Karpas-422 (cell line): ENCODE data around the gene TAAR6. TPM values are rescaled to one million over a fixed set of nuclear protein-coding genes. Genes with fewer than 3 reads are reported as not detected.
A peak's percentile ranks its signal among the peaks of the same experiment; 100 is the strongest.
"Not testable (repeated sequence)": the region's sequence is repeated elsewhere in the genome, so short reads cannot be mapped to it uniquely, and the experiment has no call there.

Source experiments
- DNase-seq: peaks from one replicate; pipeline ENCODE4 v3.0.0-alpha.2; 2015
- H2AFZ ChIP-seq: fragments of 200-600 bp; sonication (generic); 2 replicates; pipeline ENCODE4 v1.6.1; 2014; ENCODE audit warnings: antibody characterized with exemption, low read length, mixed read lengths
- H3K27ac ChIP-seq: fragments of 200-600 bp; sonication (generic); 2 replicates; pipeline ENCODE4 v1.5.1; 2014; ENCODE audit warnings: mild to moderate bottlenecking, low read length, moderate library complexity
- H3K27me3 ChIP-seq: fragments of 200-600 bp; sonication (generic); 2 replicates; pipeline ENCODE4 v1.6.1; 2014; ENCODE audit warnings: low read length, mixed read lengths
- H3K36me3 ChIP-seq: fragments of 200-600 bp; sonication (generic); 2 replicates; pipeline ENCODE4 v1.6.1; 2014; ENCODE audit warnings: low read length, mixed read lengths; ENCODE audit not compliant: insufficient read depth
- H3K4me1 ChIP-seq: fragments of 200-600 bp; sonication (generic); 2 replicates; pipeline ENCODE4 v1.6.1; 2014; ENCODE audit warnings: mild to moderate bottlenecking, low read length, mixed read lengths
- H3K4me2 ChIP-seq: fragments of 200-600 bp; sonication (generic); 2 replicates; pipeline ENCODE4 v1.6.1; 2014; ENCODE audit warnings: low read length, low read depth, mild to moderate bottlenecking; ENCODE audit not compliant: poor library complexity, severe bottlenecking
- H3K4me3 ChIP-seq: fragments of 200-600 bp; sonication (generic); 2 replicates; pipeline ENCODE4 v1.5.1; 2014; ENCODE audit warnings: mild to moderate bottlenecking, antibody characterized with exemption, low read length, mixed read lengths
- H3K79me2 ChIP-seq: fragments of 200-600 bp; sonication (generic); 2 replicates; pipeline ENCODE4 v1.6.1; 2014; ENCODE audit warnings: mild to moderate bottlenecking, low read length, mixed read lengths
- H3K9ac ChIP-seq: fragments of 200-600 bp; sonication (generic); 2 replicates; pipeline ENCODE4 v1.6.0; 2014; ENCODE audit warnings: low read length
- H3K9me2 ChIP-seq: fragments of 200-600 bp; sonication (generic), shearing (Covaris generic); replicated peaks from 2 replicates; pipeline ENCODE4 v1.6.0; 2014; ENCODE audit warnings: mild to moderate bottlenecking, low read length, moderate library complexity; ENCODE audit not compliant: insufficient read depth
- H3K9me3 ChIP-seq: fragments of 300-700, 200-600 bp; sonication (generic); 2 replicates; pipeline ENCODE4 v1.6.1; 2014; ENCODE audit warnings: low read length, mixed read lengths
- H4K20me1 ChIP-seq: fragments of 200-600 bp; sonication (generic); 2 replicates; pipeline ENCODE4 v1.6.1; 2014; ENCODE audit warnings: mild to moderate bottlenecking, antibody characterized with exemption, low read length, low read depth; ENCODE audit not compliant: insufficient read depth
- total RNA-seq: library from RNA; depleted of rRNA; stranded (reverse); fragments of >200 nt; shearing (Covaris generic); gene quantifications from 2 replicates; pipeline ENCODE4 v1.2.3, GENCODE V29; 2014; ENCODE audit warnings: low replicate concordance

Gene TAAR6
- total RNA-seq, 1 experiment from 2014 or later, result not detected

GRCh38 chr6:132596201-132596600 is 26.1 kb downstream of the TAAR6 start:
- Histone ChIP-seq H3K9me2 (no peaks in the 10 kb centered on the region), H2AFZ (no peak overlapping the region), H3K9me3 (no peaks in the 10 kb centered on the region), H3K36me3 (no peaks in the 10 kb centered on the region), H3K27ac (no peak overlapping the region), H3K79me2 (no peaks in the 10 kb centered on the region), H3K4me3 (no peak overlapping the region), H3K9ac (no peak overlapping the region), H3K27me3 (no peaks in the 10 kb centered on the region), H3K4me2 (no peak overlapping the region), H3K4me1 (no peaks in the 10 kb centered on the region), H4K20me1 (no peaks in the 10 kb centered on the region)
- no peak for DNase-seq

- no peak overlapping the region for H3K9ac ChIP-seq
- no peak overlapping the region for H3K4me3 ChIP-seq
- H3K9me3 ChIP-seq, result no peaks in the 10 kb centered on the region
- H3K79me2 ChIP-seq, result no peaks in the 10 kb centered on the region
- H2AFZ ChIP-seq, result no peak overlapping the region
- no peaks in the 10 kb centered on the region for H3K27me3 ChIP-seq
- H3K4me2 ChIP-seq, result no peak overlapping the region
- DNase-seq, result peak; percentile 63
- no peak overlapping the region for H3K27ac ChIP-seq
- H3K9me2 ChIP-seq, result no peaks in the 10 kb centered on the region
- no peaks in the 10 kb centered on the region for H3K4me1 ChIP-seq
- H4K20me1 ChIP-seq, result no peaks in the 10 kb centered on the region
- H3K36me3 ChIP-seq, result no peaks in the 10 kb centered on the region
Observed at GRCh38 chr6:132598473-132598872, 28.4 kb downstream of the TAAR6 start.

DNA sequence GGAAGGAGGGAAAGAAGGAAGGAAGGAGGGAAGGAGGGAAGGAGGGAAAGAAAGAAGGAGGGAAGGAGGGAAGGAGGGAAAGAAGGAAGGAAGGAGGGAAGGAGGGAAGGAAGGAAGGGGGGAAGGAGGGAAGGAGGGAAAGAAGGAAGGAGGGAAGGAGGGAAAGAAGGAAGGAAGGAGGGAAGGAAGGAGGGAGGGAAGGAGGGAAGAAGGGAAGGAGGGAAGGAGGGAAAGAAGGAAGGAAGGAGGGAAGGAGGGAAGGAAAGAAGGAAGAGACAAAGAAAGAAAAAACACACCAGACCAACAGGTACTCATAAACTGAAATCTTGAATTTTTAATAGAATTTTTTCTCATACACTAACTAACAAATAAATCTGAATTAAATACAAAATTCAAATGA is 30.8 kb downstream of the TAAR6 start:
- H3K9ac ChIP-seq, H3K4me2 ChIP-seq, H3K36me3 ChIP-seq, H3K4me1 ChIP-seq, H3K9me3 ChIP-seq, H3K27me3 ChIP-seq, DNase-seq, H2AFZ ChIP-seq, H3K27ac ChIP-seq, H4K20me1 ChIP-seq, H3K79me2 ChIP-seq, H3K9me2 ChIP-seq, H3K4me3 ChIP-seq: not testable (repeated sequence)

DNA sequence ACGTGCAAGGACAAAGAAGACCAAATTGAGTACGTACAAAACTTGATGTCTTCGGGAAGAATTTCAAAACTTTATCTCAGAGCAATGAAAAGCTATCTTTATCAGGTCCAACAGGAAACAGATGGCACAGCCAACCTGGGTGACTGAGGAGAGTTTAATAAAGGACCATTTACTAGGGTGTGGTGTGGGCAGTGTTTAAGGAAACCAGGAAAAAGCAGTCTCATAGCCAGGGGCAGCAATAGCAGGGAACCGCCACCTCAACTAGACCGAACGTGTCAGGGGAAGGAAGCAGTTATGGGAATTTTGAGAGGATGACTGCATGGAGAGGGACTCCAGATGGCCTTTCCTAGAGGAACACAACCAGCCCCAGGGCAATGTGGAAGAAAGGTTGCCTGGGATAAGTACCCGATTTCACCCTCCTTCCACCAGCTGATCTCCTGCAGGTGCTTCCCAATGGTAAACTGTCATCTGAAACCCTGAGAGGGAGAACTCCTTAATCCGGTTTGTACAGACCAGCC is 34.6 kb downstream of the TAAR6 start:
- H3K79me2 ChIP-seq, result no peaks in the 10 kb centered on the region
- H3K36me3 ChIP-seq, result no peaks in the 10 kb centered on the region
- H3K9me3 ChIP-seq, result no peaks in the 10 kb centered on the region
- no peaks in the 10 kb centered on the region for H3K27me3 ChIP-seq
- H3K27ac ChIP-seq, result no peak overlapping the region
- no peaks in the 10 kb centered on the region for H4K20me1 ChIP-seq
- no peak overlapping the region for H3K9ac ChIP-seq
- no peak overlapping the region for H3K4me2 ChIP-seq
- no peak overlapping the region for H2AFZ ChIP-seq
- no peak overlapping the region for H3K4me3 ChIP-seq
- no peaks in the 10 kb centered on the region for H3K9me2 ChIP-seq
- DNase-seq, result no peak
- H3K4me1 ChIP-seq, result no peaks in the 10 kb centered on the region

GRCh38 chr6:132607544-132608233 is 37.6 kb downstream of the TAAR6 start:
- no peaks in the 10 kb centered on the region for H3K79me2 ChIP-seq
- H3K9me3 ChIP-seq, result no peaks in the 10 kb centered on the region
- no peaks in the 10 kb centered on the region for H3K9me2 ChIP-seq
- no peaks in the 10 kb centered on the region for H3K4me1 ChIP-seq
- no peaks in the 10 kb centered on the region for H3K36me3 ChIP-seq
- H2AFZ ChIP-seq, result no peak overlapping the region
- no peak overlapping the region for H3K9ac ChIP-seq
- no peak for DNase-seq
- no peak overlapping the region for H3K4me3 ChIP-seq
- H3K27ac ChIP-seq, result no peak overlapping the region
- H3K4me2 ChIP-seq, result no peak overlapping the region
- H4K20me1 ChIP-seq, result no peaks in the 10 kb centered on the region
- no peaks in the 10 kb centered on the region for H3K27me3 ChIP-seq

DNA sequence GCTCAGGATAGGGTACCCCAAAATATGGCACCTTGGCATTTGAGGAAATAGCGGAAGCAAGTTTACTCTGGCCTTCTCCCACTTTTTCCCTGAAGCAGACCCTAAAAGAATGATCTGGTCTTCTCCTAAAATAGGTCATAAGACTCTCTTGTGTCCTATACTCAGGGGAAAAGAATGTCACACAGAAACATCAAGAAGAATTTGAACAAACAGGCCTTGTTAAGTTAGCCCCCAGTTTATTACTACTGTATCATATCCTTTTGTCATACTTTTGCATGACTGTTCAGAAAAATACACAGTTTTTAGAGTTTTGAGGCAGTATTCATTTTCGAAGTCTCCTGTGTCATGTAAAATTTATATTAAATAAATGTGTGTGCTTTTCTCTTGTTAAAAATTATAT is 41.5 kb downstream of the TAAR6 start:
- no peak overlapping the region for H3K4me2 ChIP-seq
- no peaks in the 10 kb centered on the region for H3K27me3 ChIP-seq
- H3K27ac ChIP-seq, result no peak overlapping the region
- no peaks in the 10 kb centered on the region for H3K9me2 ChIP-seq
- no peak for DNase-seq
- H3K4me1 ChIP-seq, result no peaks in the 10 kb centered on the region
- H3K9me3 ChIP-seq, result no peaks in the 10 kb centered on the region
- no peak overlapping the region for H3K4me3 ChIP-seq
- no peak overlapping the region for H2AFZ ChIP-seq
- no peaks in the 10 kb centered on the region for H3K36me3 ChIP-seq
- H4K20me1 ChIP-seq, result no peaks in the 10 kb centered on the region
- H3K9ac ChIP-seq, result no peak overlapping the region
- H3K79me2 ChIP-seq, result no peaks in the 10 kb centered on the region

GRCh38 chr6:132612449-132613108 is 42.5 kb downstream of the TAAR6 start:
- no peak overlapping the region for H3K4me3 ChIP-seq
- H3K9me2 ChIP-seq, result no peaks in the 10 kb centered on the region
- no peaks in the 10 kb centered on the region for H3K79me2 ChIP-seq
- H3K36me3 ChIP-seq, result no peaks in the 10 kb centered on the region
- H3K9ac ChIP-seq, result no peak overlapping the region
- no peak for DNase-seq
- H2AFZ ChIP-seq, result no peak overlapping the region
- no peaks in the 10 kb centered on the region for H4K20me1 ChIP-seq
- H3K27ac ChIP-seq, result no peak overlapping the region
- H3K4me1 ChIP-seq, result no peaks in the 10 kb centered on the region
- H3K9me3 ChIP-seq, result no peaks in the 10 kb centered on the region
- no peak overlapping the region for H3K4me2 ChIP-seq
- no peaks in the 10 kb centered on the region for H3K27me3 ChIP-seq

- Histone ChIP-seq H3K27ac (no peak overlapping the region), H3K4me1 (no peaks in the 10 kb centered on the region), H4K20me1 (no peaks in the 10 kb centered on the region), H3K9ac (no peak overlapping the region), H3K79me2 (no peaks in the 10 kb centered on the region), H3K27me3 (no peaks in the 10 kb centered on the region), H3K4me2 (no peak overlapping the region), H2AFZ (no peak overlapping the region), H3K9me3 (no peaks in the 10 kb centered on the region), H3K4me3 (no peak overlapping the region), H3K9me2 (no peaks in the 10 kb centered on the region), H3K36me3 (no peaks in the 10 kb centered on the region)
- DNase-seq, result no peak
Observed at GRCh38 chr6:132614554-132614953, 44.4 kb downstream of the TAAR6 start.
